ENCODE data around the gene PRODH2.

PRODH2 gene

GRCh38 chr19:35755550-35756376 lies 56.9 kb downstream of the PRODH2 start:
- peak; percentile 77 for DNase-seq

- no peak for DNase-seq
Observed at GRCh38 chr19:35755131-35755549, 57.5 kb downstream of the PRODH2 start.

- no peak for DNase-seq
Observed at GRCh38 chr19:35754370-35755130, 58.1 kb downstream of the PRODH2 start.

GRCh38 chr19:35753634-35754369 lies 58.8 kb downstream of the PRODH2 start:
- no peak for DNase-seq

- DNase-seq = no peak
Observed at GRCh38 chr19:35752746-35753350, 59.8 kb downstream of the PRODH2 start.

GRCh38 chr19:35751839-35752745 lies 60.6 kb downstream of the PRODH2 start:
- no peak for DNase-seq

GRCh38 chr19:35750167-35750566 lies 62.5 kb downstream of the PRODH2 start:
- no peak for DNase-seq

Measured in activated CD8-positive, alpha-beta memory T cell treated with anti-CD3 and anti-CD28 coated beads for 24 hours (primary cell).